ENCODE data around the gene CST7.

DNA sequence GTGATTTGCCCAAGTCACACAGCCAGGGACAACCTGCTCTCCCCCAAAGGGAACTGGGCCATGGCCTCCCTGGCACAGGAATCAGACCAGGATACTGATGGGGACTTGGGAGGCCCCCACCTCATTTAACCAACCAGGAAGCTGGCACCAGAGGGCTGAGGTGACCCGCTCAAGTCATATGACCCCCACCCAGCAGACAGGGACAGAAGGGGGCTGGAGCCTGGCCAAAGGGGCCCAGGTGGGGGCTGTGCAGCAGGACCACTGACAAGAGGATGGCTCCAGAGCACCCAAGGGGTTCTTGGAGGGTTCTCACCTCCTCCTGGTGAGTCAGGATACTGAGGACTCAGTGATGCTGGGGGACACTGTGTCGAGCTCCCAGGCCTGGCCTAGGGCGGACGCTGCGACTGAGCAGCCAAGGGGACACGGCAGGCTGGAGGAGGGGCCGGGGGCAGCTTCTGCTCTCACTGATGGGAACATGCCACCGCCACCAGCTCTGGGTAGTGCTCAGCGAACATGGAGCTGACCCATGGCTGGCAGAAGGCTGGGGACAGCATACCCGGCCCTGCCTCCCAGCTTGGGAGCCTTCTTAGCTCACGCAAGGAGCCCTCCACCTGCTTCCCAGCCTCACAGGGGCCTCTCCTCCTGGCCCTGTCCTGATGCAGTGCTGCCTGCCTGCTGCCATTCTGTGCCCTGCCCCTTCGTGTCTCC, 1.2 kb downstream of the CST7 start:
- TF ChIP-seq, protein P1, sequence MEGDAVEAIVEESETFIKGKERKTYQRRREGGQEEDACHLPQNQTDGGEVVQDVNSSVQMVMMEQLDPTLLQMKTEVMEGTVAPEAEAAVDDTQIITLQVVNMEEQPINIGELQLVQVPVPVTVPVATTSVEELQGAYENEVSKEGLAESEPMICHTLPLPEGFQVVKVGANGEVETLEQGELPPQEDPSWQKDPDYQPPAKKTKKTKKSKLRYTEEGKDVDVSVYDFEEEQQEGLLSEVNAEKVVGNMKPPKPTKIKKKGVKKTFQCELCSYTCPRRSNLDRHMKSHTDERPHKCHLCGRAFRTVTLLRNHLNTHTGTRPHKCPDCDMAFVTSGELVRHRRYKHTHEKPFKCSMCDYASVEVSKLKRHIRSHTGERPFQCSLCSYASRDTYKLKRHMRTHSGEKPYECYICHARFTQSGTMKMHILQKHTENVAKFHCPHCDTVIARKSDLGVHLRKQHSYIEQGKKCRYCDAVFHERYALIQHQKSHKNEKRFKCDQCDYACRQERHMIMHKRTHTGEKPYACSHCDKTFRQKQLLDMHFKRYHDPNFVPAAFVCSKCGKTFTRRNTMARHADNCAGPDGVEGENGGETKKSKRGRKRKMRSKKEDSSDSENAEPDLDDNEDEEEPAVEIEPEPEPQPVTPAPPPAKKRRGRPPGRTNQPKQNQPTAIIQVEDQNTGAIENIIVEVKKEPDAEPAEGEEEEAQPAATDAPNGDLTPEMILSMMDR (IDR thresholded peaks at IDR 0.05) = no peak
- TF ChIP-seq POLR2A (IDR thresholded peaks at IDR 0.05) (no peak), EP300 (IDR thresholded peaks at IDR 0.05) (no peak), POLR2AphosphoS5 (IDR thresholded peaks at IDR 0.05) (no peak)

All from suprapubic skin (tissue), 4 donors.